ENCODE measurements around the gene ASTL. TPM values are rescaled to one million over a fixed set of nuclear protein-coding genes. Genes with fewer than 3 reads are reported as not detected.
A peak's percentile ranks its signal among the peaks of the same experiment; 100 is the strongest.

ASTL gene
- total RNA-seq, 2 experiments from 2014 or later: 0.49 TPM; not detected in 1

- ChIA-PET POLR2A (no interaction called here), CTCF (ENCODE audit: unreplicated experiment) (no interaction called here)
- Histone ChIP-seq H3K4me3 (ENCODE audit: low read depth, low read length, poor library complexity, severe bottlenecking) (no peak overlapping the region), H3K4me2 (ENCODE audit: low read length) (no peak overlapping the region), H2AFZ (ENCODE audit: low read length) (no peak overlapping the region), H3K27ac (ENCODE audit: low read depth, low read length, poor library complexity, severe bottlenecking) (no peak overlapping the region), H4K20me1 (ENCODE audit: insufficient read depth, low read length) (no peaks in the 10 kb centered on the region), H3K4me1 (ENCODE audit: insufficient read depth, low read length, poor library complexity, severe bottlenecking) (peaks cover 31% of the 10 kb centered on the region), H3K36me3 (ENCODE audit: insufficient read depth, low read length) (no peaks in the 10 kb centered on the region), H3K9me2 (ENCODE audit: insufficient read depth, low read length) (no peaks in the 10 kb centered on the region), H3K9me3 (ENCODE audit: low read length) (peaks cover 6% of the 10 kb centered on the region; the same call in 1 of the 2 replicates), H3K79me2 (ENCODE audit: insufficient read depth, low read depth, low read length) (no peaks in the 10 kb centered on the region)
- BruUV-seq (replicated peaks): no TSS peak
- DNase-seq (ENCODE audit: low spot score): no peak
- intact Hi-C loops (cut with micrococcal nuclease; ENCODE audit: unreplicated experiment): no loop called here
- TF ChIP-seq CTCF (conservative IDR thresholded peaks at IDR 0.05; ENCODE audit: low read length) (no peak), EZH2phosphoT487 (IDR thresholded peaks at IDR 0.05; ENCODE audit: borderline replicate concordance, low read depth, low read length) (no peak)
Observed at GRCh38 chr2:96169868-96170507, 31.7 kb upstream of the ASTL start.

GRCh38 chr2:96167407-96168013, 29.2 kb upstream of the ASTL start:
- BruUV-seq (replicated peaks): no TSS peak
- Histone ChIP-seq H3K4me1 (ENCODE audit: insufficient read depth, low read length, poor library complexity, severe bottlenecking) (peaks cover 49% of the 10 kb centered on the region), H3K4me2 (ENCODE audit: low read length) (peak overlapping the region; percentile 25), H3K9me2 (ENCODE audit: insufficient read depth, low read length) (no peaks in the 10 kb centered on the region), H3K9me3 (ENCODE audit: low read length) (peaks cover 6% of the 10 kb centered on the region; the same call in 1 of the 2 replicates), H4K20me1 (ENCODE audit: insufficient read depth, low read length) (no peaks in the 10 kb centered on the region), H3K36me3 (ENCODE audit: insufficient read depth, low read length) (no peaks in the 10 kb centered on the region), H3K27ac (ENCODE audit: low read depth, low read length, poor library complexity, severe bottlenecking) (no peak overlapping the region), H3K79me2 (ENCODE audit: insufficient read depth, low read depth, low read length) (no peaks in the 10 kb centered on the region), H3K4me3 (ENCODE audit: low read depth, low read length, poor library complexity, severe bottlenecking) (no peak overlapping the region), H2AFZ (ENCODE audit: low read length) (peak overlapping the region; percentile 70; the same call in 1 of the 2 replicates)
- TF ChIP-seq EZH2phosphoT487 (IDR thresholded peaks at IDR 0.05; ENCODE audit: borderline replicate concordance, low read depth, low read length) (no peak), CTCF (conservative IDR thresholded peaks at IDR 0.05; ENCODE audit: low read length) (no peak)
- DNase-seq (ENCODE audit: low spot score): no peak
- CTCF ChIA-PET (ENCODE audit: unreplicated experiment): no interaction called here
- POLR2A ChIA-PET: interaction anchor here (0.5 to 1.3 kb wide), 5 partner anchors 9 to 155 kb away, joined by 3 to 4 read pairs (median 3); no protein-coding TSS in a partner anchor
- intact Hi-C loops (cut with micrococcal nuclease; ENCODE audit: unreplicated experiment): no loop called here
